ENCODE measurements around the gene MTA2.
A peak's percentile ranks its signal among the peaks of the same experiment; 100 is the strongest.

The MTA2 gene

DNA sequence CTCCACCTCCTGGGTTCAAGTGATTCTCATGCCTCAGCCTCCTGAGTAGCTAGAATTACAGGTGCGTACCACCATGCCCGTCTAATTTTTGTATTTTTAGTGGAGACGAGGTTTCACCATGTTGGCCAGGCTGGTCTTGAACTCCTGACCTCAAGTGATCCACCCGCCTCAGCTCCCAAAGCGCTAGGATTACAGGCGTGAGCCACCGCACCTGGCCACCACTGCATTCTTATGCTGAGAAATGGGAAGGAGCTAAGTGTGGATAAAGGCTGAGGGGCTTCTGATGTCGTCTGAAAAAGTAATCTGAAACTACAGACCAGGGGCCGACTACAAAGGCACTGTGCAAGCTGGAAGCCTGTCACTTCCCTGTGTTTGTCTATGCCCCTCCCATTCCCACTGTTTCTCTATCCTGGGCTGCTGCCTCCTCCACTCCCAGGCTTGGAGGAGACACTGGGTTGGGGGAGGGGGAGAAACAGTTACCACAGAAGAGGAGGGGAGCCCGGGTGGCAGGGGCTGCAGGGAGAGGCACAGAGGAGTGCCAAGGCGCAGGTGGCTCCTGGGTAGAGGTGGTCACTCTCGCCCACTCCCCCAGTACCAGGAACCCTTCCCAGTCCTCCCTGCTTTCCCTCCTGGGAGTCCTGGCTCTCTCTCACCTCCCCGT is 2.9 kb upstream of the MTA2 start:
- peak overlapping the region in 2 of 5 donors; percentile 2 to 30 for H3K9ac ChIP-seq (ENCODE audit: low read length in 5 of 5)
- no peak overlapping the region for H3K4me3 ChIP-seq (ENCODE audit: low read depth in 1 of 5, low read length in 5 of 5)
- no peaks in the 10 kb centered on the region for H3K9me3 ChIP-seq (ENCODE audit: control insufficient read depth in 5 of 5, low read length in 5 of 5)
- H3K36me3 ChIP-seq (ENCODE audit: control insufficient read depth in 5 of 5, insufficient read depth in 5 of 5, low read length in 5 of 5) = peaks cover 0 to 54% (median 39%) of the 10 kb centered on the region in 5 donors
- H3K4me1 ChIP-seq (ENCODE audit: control insufficient read depth in 5 of 5, insufficient read depth in 5 of 5, low read length in 5 of 5) = peaks cover 14 to 69% (median 55%) of the 10 kb centered on the region in 5 donors
- no peak overlapping the region for H3K27ac ChIP-seq (ENCODE audit: low read depth, low read length)
- H3K27me3 ChIP-seq (ENCODE audit: control insufficient read depth in 5 of 5, insufficient read depth in 4 of 5, low read length in 5 of 5) = no peaks in the 10 kb centered on the region

GRCh38 chr11:62603776-62604299 is 2.2 kb upstream of the MTA2 start:
- no peaks in the 10 kb centered on the region for H3K27me3 ChIP-seq (ENCODE audit: control insufficient read depth in 5 of 5, insufficient read depth in 4 of 5, low read length in 5 of 5)
- H3K4me3 ChIP-seq (ENCODE audit: low read depth in 1 of 5, low read length in 5 of 5) = no peak overlapping the region
- H3K36me3 ChIP-seq (ENCODE audit: control insufficient read depth in 5 of 5, insufficient read depth in 5 of 5, low read length in 5 of 5) = peaks cover 0 to 46% (median 36%) of the 10 kb centered on the region in 5 donors
- H3K9ac ChIP-seq (ENCODE audit: low read length in 5 of 5) = no peak overlapping the region
- H3K27ac ChIP-seq (ENCODE audit: low read depth, low read length) = peak overlapping the region; percentile 93
- H3K9me3 ChIP-seq (ENCODE audit: control insufficient read depth in 5 of 5, low read length in 5 of 5) = no peaks in the 10 kb centered on the region
- peaks cover 18 to 76% (median 63%) of the 10 kb centered on the region in 5 donors for H3K4me1 ChIP-seq (ENCODE audit: control insufficient read depth in 5 of 5, insufficient read depth in 5 of 5, low read length in 5 of 5)

DNA sequence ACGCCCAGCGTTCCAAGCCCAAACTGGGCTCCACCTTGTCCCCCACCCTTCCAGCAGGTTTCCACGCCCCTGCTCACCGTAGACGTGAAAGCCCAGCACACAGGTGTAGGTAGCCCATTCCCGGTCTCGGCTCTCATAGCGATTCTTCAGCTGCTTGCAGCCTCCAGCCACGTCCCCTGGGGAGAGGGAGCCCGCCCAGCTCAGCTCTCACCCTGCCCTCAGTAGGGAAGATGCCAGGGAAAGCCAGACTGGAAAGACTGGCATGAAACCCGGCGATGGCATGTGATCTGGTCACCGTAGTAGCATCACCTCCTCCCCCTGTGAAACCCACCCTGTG is 1.4 kb upstream of the MTA2 start:
- Histone ChIP-seq H3K27me3 (ENCODE audit: control insufficient read depth in 5 of 5, insufficient read depth in 4 of 5, low read length in 5 of 5) (no peaks in the 10 kb centered on the region), H3K4me1 (ENCODE audit: control insufficient read depth in 5 of 5, insufficient read depth in 5 of 5, low read length in 5 of 5) (peaks cover 20 to 77% (median 66%) of the 10 kb centered on the region in 5 donors), H3K9me3 (ENCODE audit: control insufficient read depth in 5 of 5, low read length in 5 of 5) (no peaks in the 10 kb centered on the region), H3K4me3 (ENCODE audit: low read depth in 1 of 5, low read length in 5 of 5) (peak overlapping the region; percentile 76 to 88 (median 86)), H3K36me3 (ENCODE audit: control insufficient read depth in 5 of 5, insufficient read depth in 5 of 5, low read length in 5 of 5) (peaks cover 0 to 45% (median 37%) of the 10 kb centered on the region in 5 donors), H3K9ac (ENCODE audit: low read length in 5 of 5) (peak overlapping the region; percentile 38 to 94 (median 91)), H3K27ac (ENCODE audit: low read depth, low read length) (peak overlapping the region; percentile 93)

DNA sequence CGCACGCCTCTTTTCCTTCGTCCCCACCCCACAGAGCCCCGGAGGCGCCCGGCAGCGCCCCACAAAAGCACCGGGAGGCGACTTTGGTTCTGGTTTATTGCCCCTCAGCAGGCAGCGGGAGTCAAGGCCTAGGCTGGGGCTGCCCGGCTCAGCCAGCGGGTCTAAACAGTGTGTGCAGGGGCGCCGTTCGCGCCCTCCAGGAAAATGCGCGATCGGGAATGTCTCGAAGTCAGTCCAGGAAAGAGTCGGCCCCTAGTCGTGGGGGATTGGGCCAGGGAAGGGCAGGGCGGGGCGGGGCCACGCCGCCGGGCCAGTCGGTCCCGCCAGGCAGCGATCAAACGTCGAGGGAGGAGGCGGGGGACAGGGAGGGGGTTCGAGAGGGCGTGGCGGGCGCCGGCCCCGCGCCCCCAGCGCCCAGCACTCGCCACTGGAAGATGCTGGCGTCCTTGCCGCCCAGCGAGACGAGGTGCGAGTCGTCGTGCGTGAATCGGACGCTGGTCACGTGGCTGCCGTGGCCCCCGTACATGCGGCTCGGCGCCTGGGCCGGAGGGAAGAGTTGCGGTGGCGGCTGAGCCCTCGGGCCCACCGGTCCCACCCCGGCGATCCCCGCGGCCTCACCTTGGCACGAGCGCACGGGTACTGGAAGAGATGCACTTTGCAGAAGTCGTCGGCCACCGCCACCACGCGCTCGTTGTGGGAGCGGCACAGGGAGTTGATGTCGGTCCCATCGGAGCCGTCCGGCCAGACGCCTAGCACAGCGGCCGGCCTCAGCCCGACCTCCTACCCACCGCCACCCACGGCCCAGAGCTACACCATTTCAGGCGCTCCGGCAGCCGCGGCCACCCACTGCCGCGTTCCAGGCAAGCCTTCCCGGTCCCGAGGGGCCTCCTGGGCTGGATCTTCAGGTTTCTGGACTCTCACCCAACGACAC is 741 bp upstream of the MTA2 start:
- Histone ChIP-seq H3K4me1 (ENCODE audit: control insufficient read depth in 5 of 5, insufficient read depth in 5 of 5, low read length in 5 of 5) (peaks cover 20 to 70% (median 59%) of the 10 kb centered on the region in 5 donors), H3K36me3 (ENCODE audit: control insufficient read depth in 5 of 5, insufficient read depth in 5 of 5, low read length in 5 of 5) (peaks cover 0 to 45% (median 40%) of the 10 kb centered on the region in 5 donors), H3K27me3 (ENCODE audit: control insufficient read depth in 5 of 5, insufficient read depth in 4 of 5, low read length in 5 of 5) (no peaks in the 10 kb centered on the region), H3K4me3 (ENCODE audit: low read depth in 1 of 5, low read length in 5 of 5) (peak overlapping the region; percentile 76 to 88 (median 86)), H3K9ac (ENCODE audit: low read length in 5 of 5) (peak overlapping the region; percentile 38 to 94 (median 91)), H3K27ac (ENCODE audit: low read depth, low read length) (peak overlapping the region; percentile 93), H3K9me3 (ENCODE audit: control insufficient read depth in 5 of 5, low read length in 5 of 5) (no peaks in the 10 kb centered on the region)

DNA sequence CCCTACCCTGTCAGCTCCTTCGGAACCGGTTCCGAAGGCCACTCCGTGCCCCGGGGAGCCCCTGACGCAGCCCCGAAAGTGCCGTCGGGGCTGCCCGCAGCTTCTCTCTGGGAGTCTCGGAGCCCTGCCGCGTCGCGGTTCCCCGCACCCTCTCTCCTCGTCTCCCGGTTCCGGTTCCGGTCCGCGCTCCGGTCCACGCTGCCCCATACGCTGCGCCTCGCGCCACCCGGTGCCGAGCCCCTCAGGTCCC is 618 bp downstream of the MTA2 start:
- Histone ChIP-seq H3K9ac (ENCODE audit: low read length in 5 of 5) (peak overlapping the region; percentile 90 to 95 (median 91)), H3K36me3 (ENCODE audit: control insufficient read depth in 5 of 5, insufficient read depth in 5 of 5, low read length in 5 of 5) (peaks cover 2 to 47% (median 44%) of the 10 kb centered on the region in 5 donors), H3K4me3 (ENCODE audit: low read depth in 1 of 5, low read length in 5 of 5) (peak overlapping the region; percentile 78 to 89 (median 88)), H3K9me3 (ENCODE audit: control insufficient read depth in 5 of 5, low read length in 5 of 5) (no peaks in the 10 kb centered on the region), H3K27ac (ENCODE audit: low read depth, low read length) (peak overlapping the region; percentile 93), H3K4me1 (ENCODE audit: control insufficient read depth in 5 of 5, insufficient read depth in 5 of 5, low read length in 5 of 5) (peaks cover 20 to 67% (median 57%) of the 10 kb centered on the region in 5 donors), H3K27me3 (ENCODE audit: control insufficient read depth in 5 of 5, insufficient read depth in 4 of 5, low read length in 5 of 5) (no peaks in the 10 kb centered on the region)

GRCh38 chr11:62600367-62601121 is 1.1 kb downstream of the MTA2 start:
- peak overlapping the region; percentile 78 to 89 (median 88) for H3K4me3 ChIP-seq (ENCODE audit: low read depth in 1 of 5, low read length in 5 of 5)
- peaks cover 20 to 67% (median 57%) of the 10 kb centered on the region in 5 donors for H3K4me1 ChIP-seq (ENCODE audit: control insufficient read depth in 5 of 5, insufficient read depth in 5 of 5, low read length in 5 of 5)
- no peaks in the 10 kb centered on the region for H3K9me3 ChIP-seq (ENCODE audit: control insufficient read depth in 5 of 5, low read length in 5 of 5)
- H3K9ac ChIP-seq (ENCODE audit: low read length in 5 of 5) = peak overlapping the region; percentile 90 to 95 (median 91)
- H3K27me3 ChIP-seq (ENCODE audit: control insufficient read depth in 5 of 5, insufficient read depth in 4 of 5, low read length in 5 of 5) = no peaks in the 10 kb centered on the region
- peak overlapping the region; percentile 93 for H3K27ac ChIP-seq (ENCODE audit: low read depth, low read length)
- H3K36me3 ChIP-seq (ENCODE audit: control insufficient read depth in 5 of 5, insufficient read depth in 5 of 5, low read length in 5 of 5) = peaks cover 3 to 47% (median 44%) of the 10 kb centered on the region in 5 donors

DNA sequence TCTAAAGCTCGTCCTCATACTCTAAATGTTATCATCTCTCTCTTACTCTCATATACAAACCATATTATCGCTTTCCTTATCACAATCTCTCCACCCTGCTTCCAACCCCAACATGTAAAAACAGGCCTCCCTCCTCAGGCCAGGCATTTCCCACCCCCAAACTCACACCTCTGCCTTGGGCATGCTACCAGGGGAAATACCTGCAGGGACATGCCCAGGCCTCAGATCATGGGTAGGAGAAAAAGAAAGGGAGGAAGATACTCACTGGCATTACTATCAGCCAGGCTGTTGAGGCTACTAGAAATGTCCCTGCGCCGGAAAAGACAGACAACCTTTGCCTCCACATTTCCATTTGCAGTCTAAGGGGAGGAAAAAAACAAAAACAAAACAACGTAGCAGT is 1.8 kb downstream of the MTA2 start:
- peaks cover 20 to 62% (median 53%) of the 10 kb centered on the region in 5 donors for H3K4me1 ChIP-seq (ENCODE audit: control insufficient read depth in 5 of 5, insufficient read depth in 5 of 5, low read length in 5 of 5)
- peaks cover 3 to 47% (median 44%) of the 10 kb centered on the region in 5 donors for H3K36me3 ChIP-seq (ENCODE audit: control insufficient read depth in 5 of 5, insufficient read depth in 5 of 5, low read length in 5 of 5)
- H3K9ac ChIP-seq (ENCODE audit: low read length in 5 of 5) = peak overlapping the region; percentile 90 to 95 (median 91)
- H3K27me3 ChIP-seq (ENCODE audit: control insufficient read depth in 5 of 5, insufficient read depth in 4 of 5, low read length in 5 of 5) = no peaks in the 10 kb centered on the region
- H3K27ac ChIP-seq (ENCODE audit: low read depth, low read length) = peak overlapping the region; percentile 93
- H3K9me3 ChIP-seq (ENCODE audit: control insufficient read depth in 5 of 5, low read length in 5 of 5) = no peaks in the 10 kb centered on the region
- peak overlapping the region; percentile 78 to 89 (median 88) for H3K4me3 ChIP-seq (ENCODE audit: low read depth in 1 of 5, low read length in 5 of 5)

DNA sequence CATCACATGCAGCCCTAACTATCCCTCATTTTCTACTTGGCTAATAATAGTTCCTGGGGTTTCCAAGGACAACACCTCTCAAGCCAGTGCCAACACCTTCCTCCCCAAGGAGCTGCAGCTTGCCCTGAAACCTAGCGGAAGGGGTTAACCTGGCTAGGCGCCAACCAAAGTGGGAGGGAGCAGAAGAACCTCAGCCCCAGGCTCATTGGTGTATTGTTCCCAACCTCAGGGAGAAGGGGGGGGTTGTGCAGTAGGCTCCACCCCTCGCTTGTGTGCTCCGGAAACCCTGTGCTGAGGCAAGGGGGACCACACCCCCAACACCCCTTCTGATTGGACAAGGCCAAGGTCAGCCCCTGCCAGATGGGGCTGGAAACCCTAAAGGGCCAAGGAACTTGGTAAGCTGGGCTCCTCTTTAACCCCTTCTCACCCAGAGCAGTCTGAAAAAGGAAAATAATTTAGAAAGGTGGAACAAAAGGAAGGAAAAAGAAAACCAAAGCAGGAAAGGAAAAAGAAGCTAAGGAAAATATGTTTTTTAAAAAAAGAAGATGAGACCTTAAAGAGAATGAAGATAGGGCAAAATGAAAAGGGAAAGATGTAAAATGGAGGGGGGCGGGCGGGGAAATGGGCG is 2.5 kb downstream of the MTA2 start:
- peaks cover 20 to 55% (median 46%) of the 10 kb centered on the region in 5 donors for H3K4me1 ChIP-seq (ENCODE audit: control insufficient read depth in 5 of 5, insufficient read depth in 5 of 5, low read length in 5 of 5)
- H3K27ac ChIP-seq (ENCODE audit: low read depth, low read length) = peak overlapping the region; percentile 93
- peaks cover 3 to 50% (median 46%) of the 10 kb centered on the region in 5 donors for H3K36me3 ChIP-seq (ENCODE audit: control insufficient read depth in 5 of 5, insufficient read depth in 5 of 5, low read length in 5 of 5)
- no peaks in the 10 kb centered on the region for H3K27me3 ChIP-seq (ENCODE audit: control insufficient read depth in 5 of 5, insufficient read depth in 4 of 5, low read length in 5 of 5)
- H3K9me3 ChIP-seq (ENCODE audit: control insufficient read depth in 5 of 5, low read length in 5 of 5) = no peaks in the 10 kb centered on the region
- peak overlapping the region; percentile 43 to 95 (median 91) for H3K9ac ChIP-seq (ENCODE audit: low read length in 5 of 5)
- peak overlapping the region; percentile 5 to 89 (median 45) for H3K4me3 ChIP-seq (ENCODE audit: low read depth in 1 of 5, low read length in 5 of 5)

- H3K9me3 ChIP-seq (ENCODE audit: control insufficient read depth in 5 of 5, low read length in 5 of 5) = no peaks in the 10 kb centered on the region
- peaks cover 13 to 52% (median 44%) of the 10 kb centered on the region in 5 donors for H3K4me1 ChIP-seq (ENCODE audit: control insufficient read depth in 5 of 5, insufficient read depth in 5 of 5, low read length in 5 of 5)
- H3K4me3 ChIP-seq (ENCODE audit: low read depth in 1 of 5, low read length in 5 of 5) = no peak overlapping the region
- H3K9ac ChIP-seq (ENCODE audit: low read length in 5 of 5) = no peak overlapping the region
- H3K36me3 ChIP-seq (ENCODE audit: control insufficient read depth in 5 of 5, insufficient read depth in 5 of 5, low read length in 5 of 5) = peaks cover 3 to 56% (median 48%) of the 10 kb centered on the region in 5 donors
- no peak overlapping the region for H3K27ac ChIP-seq (ENCODE audit: low read depth, low read length)
- H3K27me3 ChIP-seq (ENCODE audit: control insufficient read depth in 5 of 5, insufficient read depth in 4 of 5, low read length in 5 of 5) = no peaks in the 10 kb centered on the region
Measured at GRCh38 chr11:62595124-62595523, 6.5 kb downstream of the MTA2 start.
